ENCODE results near the gene EPN1. TPM values are rescaled to one million over a fixed set of nuclear protein-coding genes. Genes with fewer than 3 reads are reported as not detected.
A peak's percentile ranks its signal among the peaks of the same experiment; 100 is the strongest.

Gene EPN1
- total RNA-seq, 2 experiments from 2014 or later: 63.9 to 64.5 TPM

DNA sequence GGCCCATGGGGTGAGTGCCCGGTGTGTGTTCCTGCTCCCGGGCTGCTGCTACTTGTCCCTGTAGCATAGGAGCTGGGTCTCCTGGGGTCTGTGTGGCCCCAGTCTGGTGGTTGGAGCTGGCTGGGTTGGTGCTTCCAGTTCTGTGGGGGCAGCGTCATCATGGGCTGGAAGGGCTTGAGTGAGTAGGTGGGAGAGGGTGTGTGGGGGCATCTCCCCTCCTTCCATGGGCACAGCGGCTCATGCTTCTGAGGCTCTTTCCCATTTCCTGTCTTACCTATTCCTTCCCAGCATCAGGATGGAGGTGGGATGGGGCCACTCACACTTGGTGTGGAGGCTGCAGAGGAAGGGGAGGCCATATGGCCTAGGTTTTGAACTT, 8.0 kb upstream of the EPN1 start:
- Mint-ChIP-seq H3K4me3 (no peak overlapping the region), H3K36me3 (ENCODE audit: low read depth) (peaks cover 67% of the 10 kb centered on the region), H3K4me1 (peaks cover 20% of the 10 kb centered on the region), H3K27ac (no peak overlapping the region), H3K27me3 (no peaks in the 10 kb centered on the region), H3K9me3 (no peaks in the 10 kb centered on the region)
- ChIA-PET POLR2A (interaction anchor here (2.3 to 3.2 kb wide), 2 partner anchors 10 to 12 kb away, joined by 6 to 16 read pairs; partner anchors contain the start of gene U2AF2), CTCF (interaction anchor here (1.1 kb wide), 1 partner anchor 34 kb away, joined by 4 read pairs; no protein-coding TSS in a partner anchor)
- no peak for DNase-seq

DNA sequence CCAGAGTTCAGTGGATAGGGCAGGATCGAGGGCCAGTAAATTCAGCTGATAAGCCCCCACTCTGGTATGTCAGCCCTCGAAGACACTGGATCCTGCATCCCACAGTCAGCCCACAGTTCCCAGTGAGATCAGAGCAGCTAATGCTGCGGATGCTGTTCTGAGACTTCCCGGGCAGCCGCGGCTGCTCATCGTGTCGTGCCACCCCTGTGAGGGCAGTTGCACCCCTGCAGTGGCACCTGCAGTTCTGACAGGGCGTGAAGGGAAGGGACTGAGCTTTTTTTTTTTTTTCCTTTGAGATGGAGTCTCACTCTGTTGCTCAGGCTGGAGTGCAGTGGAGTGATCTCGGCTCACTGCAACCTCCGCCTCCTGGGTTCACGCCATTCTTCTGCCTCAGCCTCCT, 7.5 kb upstream of the EPN1 start:
- ChIA-PET POLR2A (interaction anchor here (2.3 to 3.2 kb wide), 2 partner anchors 10 to 13 kb away, joined by 6 to 16 read pairs; partner anchors contain the start of gene U2AF2), CTCF (interaction anchor here (1.1 kb wide), 1 partner anchor 35 kb away, joined by 4 read pairs; no protein-coding TSS in a partner anchor)
- H3K4me1 Mint-ChIP-seq: peaks cover 23% of the 10 kb centered on the region
- no peak overlapping the region for H3K4me3 Mint-ChIP-seq
- DNase-seq: no peak
- H3K36me3 Mint-ChIP-seq (ENCODE audit: low read depth): peaks cover 69% of the 10 kb centered on the region
- H3K9me3 Mint-ChIP-seq: no peaks in the 10 kb centered on the region
- H3K27me3 Mint-ChIP-seq: no peaks in the 10 kb centered on the region
- no peak overlapping the region for H3K27ac Mint-ChIP-seq

DNA sequence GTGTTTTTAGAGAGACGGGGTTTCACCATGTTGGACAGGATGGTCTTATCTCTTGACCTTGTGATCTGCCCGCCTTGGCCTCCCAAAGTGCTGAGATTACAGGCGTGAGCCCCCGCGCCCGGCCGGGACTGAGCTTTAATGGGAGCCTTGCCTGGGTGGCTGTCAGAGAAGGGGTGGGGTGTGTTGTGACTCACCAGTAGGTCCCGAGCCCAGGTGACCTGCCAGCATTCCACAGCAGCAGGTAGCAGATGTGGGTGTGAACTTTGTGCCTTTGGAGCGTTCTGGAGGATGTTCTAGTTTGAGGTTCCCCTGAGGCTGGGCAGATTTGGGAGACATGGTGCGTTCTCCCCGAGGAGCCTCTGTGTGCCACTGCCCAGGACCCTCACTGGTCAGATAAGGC, 7.1 kb upstream of the EPN1 start:
- Mint-ChIP-seq H3K4me3 (no peak overlapping the region), H3K4me1 (peaks cover 19% of the 10 kb centered on the region), H3K27ac (no peak overlapping the region), H3K27me3 (no peaks in the 10 kb centered on the region), H3K36me3 (ENCODE audit: low read depth) (peaks cover 64% of the 10 kb centered on the region), H3K9me3 (no peaks in the 10 kb centered on the region)
- DNase-seq: no peak
- ChIA-PET POLR2A (interaction anchor here (1.8 to 3.2 kb wide), 3 partner anchors 8 to 13 kb away, joined by 5 to 16 read pairs (median 6); partner anchors contain the start of gene U2AF2), CTCF (interaction anchor here (1.1 kb wide), 1 partner anchor 35 kb away, joined by 4 read pairs; no protein-coding TSS in a partner anchor)

DNA sequence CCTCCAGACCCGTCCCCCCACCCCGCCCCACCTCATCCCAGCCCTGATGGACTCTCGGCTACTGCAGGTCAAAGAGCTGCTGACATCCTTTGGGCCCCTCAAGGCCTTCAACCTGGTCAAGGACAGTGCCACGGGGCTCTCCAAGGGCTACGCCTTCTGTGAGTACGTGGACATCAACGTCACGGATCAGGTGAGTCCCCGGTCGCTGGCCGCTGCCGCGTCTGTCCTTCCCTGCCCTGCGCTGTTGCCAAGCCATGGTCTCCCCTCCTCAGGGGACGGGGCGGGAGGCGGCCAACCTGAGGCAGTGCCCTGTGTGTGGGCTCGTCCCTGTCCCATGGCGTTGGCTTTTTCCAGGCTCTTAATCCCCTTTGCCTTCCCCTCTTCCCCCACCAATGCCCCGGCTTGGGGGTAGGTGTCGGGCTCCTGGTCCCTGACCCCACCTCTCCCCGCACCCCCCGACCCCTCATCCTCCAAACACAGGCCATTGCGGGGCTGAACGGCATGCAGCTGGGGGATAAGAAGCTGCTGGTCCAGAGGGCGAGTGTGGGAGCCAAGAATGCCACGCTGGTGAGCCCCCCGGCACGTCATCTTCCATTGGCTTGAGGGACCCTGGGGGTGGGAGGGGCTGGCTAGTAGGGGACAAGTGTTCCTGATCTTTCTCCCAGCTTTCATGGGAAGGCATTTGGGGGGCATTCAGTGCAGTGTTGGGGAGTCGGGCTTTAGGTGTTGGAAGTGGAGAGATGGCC, 6.2 kb upstream of the EPN1 start:
- POLR2A ChIA-PET: interaction anchor here (1.8 to 3.2 kb wide), 2 partner anchors 9 to 11 kb away, joined by 5 to 16 read pairs; no protein-coding TSS in a partner anchor
- peaks cover 63% of the 10 kb centered on the region for H3K36me3 Mint-ChIP-seq (ENCODE audit: low read depth)
- no peak overlapping the region for H3K27ac Mint-ChIP-seq
- DNase-seq: no peak
- CTCF ChIA-PET: interaction anchor here (0.7 kb wide), 1 partner anchor 96 kb away, joined by 3 read pairs; no protein-coding TSS in a partner anchor
- H3K9me3 Mint-ChIP-seq: no peaks in the 10 kb centered on the region
- no peak overlapping the region for H3K4me3 Mint-ChIP-seq
- no peaks in the 10 kb centered on the region for H3K27me3 Mint-ChIP-seq
- peaks cover 24% of the 10 kb centered on the region for H3K4me1 Mint-ChIP-seq

DNA sequence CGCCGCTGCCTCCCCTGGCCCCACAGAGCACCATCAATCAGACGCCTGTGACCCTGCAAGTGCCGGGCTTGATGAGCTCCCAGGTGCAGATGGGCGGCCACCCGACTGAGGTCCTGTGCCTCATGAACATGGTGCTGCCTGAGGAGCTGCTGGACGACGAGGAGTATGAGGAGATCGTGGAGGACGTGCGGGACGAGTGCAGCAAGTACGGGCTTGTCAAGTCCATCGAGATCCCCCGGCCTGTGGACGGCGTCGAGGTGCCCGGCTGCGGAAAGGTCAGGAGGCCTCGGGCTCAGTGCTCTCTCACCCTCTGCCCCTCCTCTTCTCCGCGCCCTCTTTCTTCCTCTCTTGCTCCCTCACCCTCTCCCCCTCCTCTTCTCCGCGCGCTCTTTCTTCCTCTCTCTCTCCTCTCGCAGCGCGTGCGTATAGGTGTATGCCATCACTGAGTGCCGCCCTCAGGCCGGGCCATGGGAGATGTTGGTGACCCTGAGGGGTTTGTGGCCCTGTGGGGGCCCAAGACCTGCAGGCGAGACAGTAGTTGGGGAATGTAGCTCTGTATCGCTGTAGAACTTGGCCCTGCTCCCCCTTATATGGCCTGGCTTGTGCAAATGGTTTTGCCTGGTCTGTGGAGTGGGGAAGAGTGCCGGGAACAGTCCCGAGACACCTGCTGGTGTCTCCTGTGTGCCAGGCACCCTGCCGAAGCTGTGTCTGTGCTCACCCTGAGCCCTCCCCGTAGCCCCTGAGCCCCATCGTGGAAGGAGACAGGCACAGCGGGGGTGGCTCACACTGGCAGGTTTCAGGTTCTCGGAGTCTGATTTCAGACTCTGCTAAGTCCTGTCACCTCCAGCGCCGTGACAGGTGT, 5.4 kb upstream of the EPN1 start:
- Mint-ChIP-seq H3K27me3 (no peaks in the 10 kb centered on the region), H3K36me3 (ENCODE audit: low read depth) (peaks cover 60% of the 10 kb centered on the region), H3K27ac (no peak overlapping the region), H3K9me3 (no peaks in the 10 kb centered on the region), H3K4me3 (no peak overlapping the region), H3K4me1 (peaks cover 29% of the 10 kb centered on the region)
- POLR2A ChIA-PET: interaction anchor here (1.8 kb wide), 1 partner anchor 10 kb away, joined by 5 read pairs; no protein-coding TSS in a partner anchor
- DNase-seq: no peak
- CTCF ChIA-PET: interaction anchor here (0.7 kb wide), 1 partner anchor 95 kb away, joined by 3 read pairs; no protein-coding TSS in a partner anchor

DNA sequence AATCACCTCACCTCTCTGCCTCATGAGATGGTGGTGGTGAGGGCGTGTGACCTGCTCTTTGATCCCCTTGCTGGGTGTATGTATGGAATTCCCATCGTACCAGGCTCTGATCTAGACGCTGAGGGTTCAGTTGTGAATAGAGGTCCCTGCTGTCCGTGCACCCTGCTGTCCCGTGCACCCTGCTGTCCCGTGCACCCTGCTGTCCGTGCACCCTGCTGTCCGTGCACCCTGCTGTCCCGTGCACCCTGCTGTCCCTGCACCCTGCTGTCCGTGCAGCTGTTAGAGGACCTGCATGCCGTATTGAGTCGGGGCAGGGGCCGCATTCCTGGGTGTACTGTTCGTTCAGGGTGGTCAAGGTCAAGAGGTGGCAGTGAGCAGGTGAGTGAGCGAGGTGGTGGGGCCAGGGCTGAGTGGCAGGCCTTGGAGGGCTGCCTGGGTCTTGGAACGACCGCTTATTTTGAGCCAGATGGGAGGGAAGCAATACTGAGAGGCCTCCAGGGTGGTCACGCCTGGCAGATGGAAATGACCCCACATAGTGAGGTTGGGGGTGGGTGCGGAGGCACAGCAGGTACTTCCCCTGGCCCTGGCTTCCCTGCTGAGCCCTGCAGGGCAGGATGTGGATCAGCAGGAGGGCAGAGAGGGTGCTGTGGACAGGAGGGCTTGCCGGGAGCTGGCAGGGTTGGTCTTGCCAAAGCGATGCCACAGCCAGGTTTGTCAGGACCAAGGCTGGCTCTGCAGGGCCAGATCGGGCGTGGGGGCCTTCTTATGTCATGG, 4.6 kb upstream of the EPN1 start:
- Mint-ChIP-seq H3K27ac (no peak overlapping the region), H3K36me3 (ENCODE audit: low read depth) (peaks cover 62% of the 10 kb centered on the region)
- CTCF ChIA-PET: interaction anchor here (1.5 to 1.6 kb wide), 3 partner anchors 13 to 38 kb away, joined by 10 to 12 read pairs (median 11); no protein-coding TSS in a partner anchor

DNA sequence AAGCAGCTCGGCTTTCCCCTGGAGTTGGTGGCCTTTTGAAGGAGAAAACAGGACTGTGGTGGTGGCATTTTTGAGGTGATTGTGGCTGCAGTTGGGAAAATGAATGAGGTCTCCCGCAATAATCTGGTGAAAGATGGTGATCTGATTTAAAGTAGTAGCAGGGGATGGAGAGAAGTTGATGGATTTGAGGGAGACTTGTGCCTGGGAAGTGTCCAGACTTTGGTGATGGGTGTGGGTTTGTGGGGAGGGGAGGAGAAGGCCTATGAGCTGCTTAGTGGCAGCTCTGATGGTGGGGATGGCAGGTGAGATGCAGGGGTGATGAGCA, 4.0 kb upstream of the EPN1 start:
- H3K4me3 Mint-ChIP-seq: no peak overlapping the region
- DNase-seq: no peak
- H3K27ac Mint-ChIP-seq: no peak overlapping the region
- no peaks in the 10 kb centered on the region for H3K9me3 Mint-ChIP-seq
- peaks cover 62% of the 10 kb centered on the region for H3K36me3 Mint-ChIP-seq (ENCODE audit: low read depth)
- CTCF ChIA-PET: interaction anchor here (1.5 to 1.6 kb wide), 3 partner anchors 14 to 39 kb away, joined by 10 to 12 read pairs (median 11); no protein-coding TSS in a partner anchor
- POLR2A ChIA-PET: interaction anchor here (1.2 to 1.5 kb wide), 5 partner anchors 13 to 39 kb away, joined by 3 to 5 read pairs (median 4); partner anchors contain the start of gene U2AF2
- no peaks in the 10 kb centered on the region for H3K27me3 Mint-ChIP-seq
- peaks cover 32% of the 10 kb centered on the region for H3K4me1 Mint-ChIP-seq

More for the DNA sequence above, 4.6 kb upstream of the EPN1 start:
- H3K4me1 Mint-ChIP-seq: peaks cover 30% of the 10 kb centered on the region
- no peak overlapping the region for H3K4me3 Mint-ChIP-seq
- POLR2A ChIA-PET: interaction anchor here (1.2 to 1.3 kb wide), 3 partner anchors 13 to 28 kb away, joined by 3 to 5 read pairs (median 4); partner anchors contain the start of gene U2AF2
- H3K27me3 Mint-ChIP-seq: no peaks in the 10 kb centered on the region
- H3K9me3 Mint-ChIP-seq: no peaks in the 10 kb centered on the region
- DNase-seq: no peak

DNA sequence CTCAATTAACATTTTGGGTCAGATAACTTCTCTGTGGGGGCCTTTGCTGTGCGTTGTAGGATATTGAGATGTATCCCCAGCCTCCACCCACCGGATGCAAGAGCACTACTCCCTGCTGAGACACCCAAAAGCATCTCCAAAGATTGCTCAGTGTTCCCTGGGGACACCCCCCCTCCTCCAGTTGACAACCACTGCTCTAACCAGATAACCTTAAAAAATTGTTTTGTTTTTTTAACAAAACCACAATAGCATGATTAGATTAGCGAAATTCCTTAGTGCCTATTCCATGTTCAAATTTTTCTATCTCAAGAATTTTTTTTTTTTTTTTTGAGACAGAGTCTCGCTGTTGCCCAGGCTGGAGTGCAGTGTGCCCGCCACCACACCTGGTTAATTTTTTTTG, 2.6 kb upstream of the EPN1 start:
- no peak overlapping the region for H3K4me3 Mint-ChIP-seq
- peaks cover 60% of the 10 kb centered on the region for H3K36me3 Mint-ChIP-seq (ENCODE audit: low read depth)
- H3K4me1 Mint-ChIP-seq: peaks cover 45% of the 10 kb centered on the region
- no peak for DNase-seq
- H3K9me3 Mint-ChIP-seq: no peaks in the 10 kb centered on the region
- ChIA-PET CTCF (interaction anchor here (1.5 kb wide), 2 partner anchors 15 to 40 kb away, joined by 10 to 11 read pairs; no protein-coding TSS in a partner anchor), POLR2A (interaction anchor here (1.2 to 1.5 kb wide), 3 partner anchors 16 to 41 kb away, joined by 3 to 4 read pairs (median 3); no protein-coding TSS in a partner anchor)
- no peaks in the 10 kb centered on the region for H3K27me3 Mint-ChIP-seq
- peak overlapping the region; percentile 14 for H3K27ac Mint-ChIP-seq

DNA sequence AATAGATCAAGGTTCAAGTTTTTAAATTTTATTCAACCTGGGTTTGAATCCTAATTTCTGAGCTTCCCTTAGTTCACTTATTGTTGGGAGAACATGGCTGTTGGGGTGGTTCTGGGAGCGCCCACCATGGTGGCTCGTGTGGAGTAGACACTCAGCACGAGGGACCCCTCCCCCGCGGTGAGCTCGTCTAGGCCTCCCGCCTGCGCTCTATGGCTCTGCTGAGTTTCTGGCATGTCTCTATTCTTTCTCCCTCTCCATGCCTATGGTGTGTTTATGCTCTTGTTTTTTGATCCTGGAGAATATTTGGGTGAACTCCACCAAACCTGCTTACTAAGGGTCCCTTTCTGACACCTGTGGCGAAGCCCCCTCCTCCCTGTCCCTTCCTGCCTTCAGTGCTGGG, 1.6 kb upstream of the EPN1 start:
- DNase-seq: no peak
- H3K27me3 Mint-ChIP-seq: no peaks in the 10 kb centered on the region
- H3K27ac Mint-ChIP-seq: peak overlapping the region; percentile 51
- peak overlapping the region; percentile 41 for H3K4me3 Mint-ChIP-seq
- H3K9me3 Mint-ChIP-seq: no peaks in the 10 kb centered on the region
- peaks cover 55% of the 10 kb centered on the region for H3K4me1 Mint-ChIP-seq
- POLR2A ChIA-PET: interaction anchor here (0.6 to 1.2 kb wide), 2 partner anchors 17 to 463 kb away, joined by 3 read pairs; no protein-coding TSS in a partner anchor
- peaks cover 61% of the 10 kb centered on the region for H3K36me3 Mint-ChIP-seq (ENCODE audit: low read depth)
- CTCF ChIA-PET: interaction anchor here (0.5 to 1.0 kb wide), 3 partner anchors 17 to 67 kb away, joined by 3 read pairs; no protein-coding TSS in a partner anchor

DNA sequence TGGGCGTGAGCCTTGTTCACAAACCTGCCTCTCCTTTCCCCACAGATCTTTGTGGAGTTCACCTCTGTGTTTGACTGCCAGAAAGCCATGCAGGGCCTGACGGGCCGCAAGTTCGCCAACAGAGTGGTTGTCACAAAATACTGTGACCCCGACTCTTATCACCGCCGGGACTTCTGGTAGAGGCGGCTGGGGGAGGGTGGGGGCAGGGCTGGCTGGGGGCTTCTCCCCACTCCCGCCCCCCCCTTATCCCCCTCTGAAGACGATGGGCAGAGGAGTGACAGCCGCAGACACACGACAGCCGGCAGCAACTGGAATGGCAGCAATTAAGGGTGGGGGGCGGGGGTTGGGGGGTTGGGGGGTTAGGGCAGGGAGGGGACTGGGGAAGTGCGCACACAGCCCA, 1.1 kb upstream of the EPN1 start:
- peak overlapping the region; percentile 41 for H3K4me3 Mint-ChIP-seq
- ChIA-PET POLR2A (no interaction called here), CTCF (interaction anchor here (1.0 to 1.2 kb wide), 2 partner anchors 19 to 67 kb away, joined by 3 read pairs; no protein-coding TSS in a partner anchor)
- no peaks in the 10 kb centered on the region for H3K9me3 Mint-ChIP-seq
- H3K36me3 Mint-ChIP-seq (ENCODE audit: low read depth): peaks cover 65% of the 10 kb centered on the region
- H3K4me1 Mint-ChIP-seq: peaks cover 60% of the 10 kb centered on the region
- peak overlapping the region; percentile 51 for H3K27ac Mint-ChIP-seq
- no peak for DNase-seq
- no peaks in the 10 kb centered on the region for H3K27me3 Mint-ChIP-seq

DNA sequence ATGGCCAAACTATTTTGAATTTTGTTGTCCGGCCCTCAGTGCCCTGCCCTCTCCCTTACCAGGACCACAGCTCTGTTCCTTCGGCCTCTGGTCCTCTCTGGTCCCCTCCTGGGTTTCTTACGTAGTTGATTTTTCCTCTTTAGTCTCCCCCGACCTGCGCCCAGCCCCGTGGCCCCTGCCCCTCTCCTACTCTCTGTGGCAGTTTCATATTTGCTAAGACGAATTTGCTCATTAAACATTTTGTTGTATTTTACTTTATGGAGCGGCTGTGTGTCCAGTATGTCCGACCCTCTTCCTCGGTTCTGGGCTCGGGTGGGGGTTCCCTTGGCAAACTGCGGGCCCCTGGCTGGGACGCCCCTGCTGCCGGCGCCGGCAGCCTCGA, 576 bp upstream of the EPN1 start:
- peak overlapping the region; percentile 50 for H3K27ac Mint-ChIP-seq
- ChIA-PET POLR2A (interaction anchor here (0.6 kb wide), 1 partner anchor 20 kb away, joined by 3 read pairs; the partner anchor contains the start of gene U2AF2), CTCF (interaction anchor here (1.2 kb wide), 1 partner anchor 20 kb away, joined by 3 read pairs; no protein-coding TSS in a partner anchor)
- peaks cover 66% of the 10 kb centered on the region for H3K36me3 Mint-ChIP-seq (ENCODE audit: low read depth)
- no peaks in the 10 kb centered on the region for H3K27me3 Mint-ChIP-seq
- peak overlapping the region; percentile 66 for H3K4me3 Mint-ChIP-seq
- no peak for DNase-seq
- peaks cover 64% of the 10 kb centered on the region for H3K4me1 Mint-ChIP-seq
- H3K9me3 Mint-ChIP-seq: no peaks in the 10 kb centered on the region

Data from activated CD4-positive, alpha-beta memory T cell treated with anti-CD3 and anti-CD28 coated beads, Interleukin-2, amount 10 ng/mL, durations not matched to agents 7 days and 5 days (primary cell).